GM19463 (cell line): ENCODE measurements around the gene ACBD4.
"Not testable (repeated sequence)": the region's sequence is repeated elsewhere in the genome, so short reads cannot be mapped to it uniquely, and the experiment has no call there.

Experiments
- ATAC-seq: cut with Tn5 transposase; IDR thresholded peaks from one replicate; pipeline ENCODE4 v1.9.1; 2021; ENCODE audit warnings: mild to moderate bottlenecking, moderate library complexity; ENCODE audit not compliant: unreplicated experiment

The ACBD4 gene

GRCh38 chr17:45117848-45118646 is 17.4 kb upstream of the ACBD4 start:
- ATAC-seq: no peak

GRCh38 chr17:45118691-45119090 is 16.8 kb upstream of the ACBD4 start:
- no peak for ATAC-seq

GRCh38 chr17:45119964-45120363 is 15.5 kb upstream of the ACBD4 start:
- ATAC-seq: no peak

GRCh38 chr17:45120558-45120957 is 14.9 kb upstream of the ACBD4 start:
- no peak for ATAC-seq

DNA sequence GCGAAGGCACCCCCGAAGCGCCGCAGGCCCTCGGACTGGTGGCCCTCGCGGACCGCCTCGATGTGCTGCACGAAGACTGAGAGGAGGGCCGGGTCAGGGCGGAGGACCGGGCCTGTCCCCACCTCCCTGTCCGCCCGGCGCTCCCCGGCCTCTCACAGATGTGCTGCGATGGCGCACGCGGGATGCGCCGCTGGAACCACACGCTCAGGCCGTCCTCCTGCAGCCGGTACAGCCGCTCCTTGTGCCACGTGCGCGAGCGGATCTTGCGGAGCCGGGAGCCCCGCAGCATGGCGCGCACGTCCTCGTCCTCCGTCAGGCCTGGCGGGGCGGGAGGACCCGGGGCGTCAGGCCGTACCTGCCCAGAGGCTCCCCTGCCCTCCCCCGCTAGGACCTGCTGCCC is 14.4 kb upstream of the ACBD4 start:
- no peak for ATAC-seq

DNA sequence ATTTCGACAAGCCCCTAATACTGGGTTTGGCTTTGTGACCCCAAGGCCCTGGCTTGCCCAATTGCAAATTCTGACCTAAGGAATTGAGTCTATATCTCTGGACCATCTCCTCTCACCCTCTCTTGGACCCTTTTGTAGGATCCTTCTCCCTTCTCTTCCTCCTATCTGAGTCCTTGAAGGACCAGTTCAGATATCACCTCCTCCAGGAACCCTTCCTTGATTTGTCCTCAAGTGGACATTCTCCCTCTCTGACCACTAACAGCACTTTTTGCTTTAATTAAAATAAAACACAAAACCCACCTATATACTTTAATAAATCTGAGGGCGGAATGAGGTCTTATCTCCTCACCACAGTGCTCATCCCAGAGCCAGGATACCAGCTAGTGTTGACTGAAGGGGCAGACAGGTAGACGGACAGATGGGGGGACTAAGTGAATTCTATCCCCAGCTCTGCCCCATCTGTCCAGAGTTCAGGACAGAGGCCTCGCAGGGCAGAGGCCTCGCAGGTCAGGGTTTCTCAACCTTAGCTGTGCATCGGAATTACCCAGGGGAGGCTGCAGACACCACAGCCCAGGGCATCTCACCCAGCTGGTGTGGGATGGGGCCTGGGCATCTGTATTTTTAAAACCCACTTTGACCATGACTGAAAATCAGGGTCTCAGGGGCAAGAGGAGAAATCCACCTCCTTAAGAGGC is 12.3 kb upstream of the ACBD4 start:
- ATAC-seq: no peak

GRCh38 chr17:45123930-45124796 is 11.3 kb upstream of the ACBD4 start:
- ATAC-seq: no peak

DNA sequence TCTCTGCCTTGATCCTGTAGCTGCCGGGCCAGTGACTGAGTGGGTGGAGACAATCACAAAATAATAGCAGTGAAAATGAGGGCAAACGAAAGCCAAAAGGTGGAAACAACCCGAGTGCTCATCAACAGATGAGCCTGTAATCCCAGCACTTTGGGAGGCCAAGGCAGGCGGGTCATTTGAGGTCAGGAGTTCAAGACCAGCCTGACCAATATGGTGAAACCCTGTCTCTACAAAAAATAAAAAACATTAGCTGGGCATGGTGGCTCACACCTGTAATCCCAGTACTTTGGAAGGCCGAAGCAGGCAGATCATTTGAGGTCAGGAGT is 10.7 kb upstream of the ACBD4 start:
- ATAC-seq: not testable (repeated sequence)

GRCh38 chr17:45125509-45125908 is 10.0 kb upstream of the ACBD4 start:
- ATAC-seq: no peak

- no peak for ATAC-seq
Observed at GRCh38 chr17:45127207-45127547, 8.3 kb upstream of the ACBD4 start.

DNA sequence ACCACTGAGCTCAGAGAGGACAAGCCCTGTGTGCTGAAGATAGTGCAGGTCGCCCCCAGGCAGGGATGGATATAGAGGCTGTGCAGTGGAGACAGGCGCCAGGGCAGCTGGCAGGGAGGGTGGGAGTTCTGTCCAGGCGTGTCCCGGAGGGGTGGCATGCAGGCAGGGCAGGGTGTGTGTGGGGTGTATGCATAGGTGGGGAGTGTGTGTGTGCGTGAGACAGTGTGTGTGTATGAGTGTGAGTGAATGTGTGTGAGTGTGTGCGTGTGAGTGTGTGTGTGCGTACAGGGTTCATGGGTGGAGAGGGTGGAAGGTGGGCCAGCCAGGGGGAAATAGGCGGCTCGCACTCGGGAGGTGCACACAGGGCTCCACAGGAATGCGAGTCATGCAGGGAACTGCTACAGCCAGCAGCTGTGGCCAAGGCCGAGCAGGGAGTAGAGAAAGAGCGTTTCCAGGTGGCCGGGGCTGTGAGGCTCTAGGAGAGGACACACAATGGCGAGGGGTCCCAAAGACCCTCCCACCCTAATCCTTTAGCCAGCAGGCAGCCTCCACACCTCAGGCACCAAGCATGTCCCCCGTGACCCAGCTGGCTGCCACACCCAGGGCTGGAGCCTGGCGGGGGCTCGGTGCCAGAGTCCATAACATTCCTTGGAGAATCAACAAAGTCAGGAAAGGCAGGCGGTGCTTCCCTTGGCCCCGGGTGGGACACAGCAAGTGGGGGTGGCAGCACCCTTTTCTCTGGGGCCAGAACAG is 7.8 kb upstream of the ACBD4 start:
- no peak for ATAC-seq

- no peak for ATAC-seq
Observed at GRCh38 chr17:45128331-45128730, 7.2 kb upstream of the ACBD4 start.

DNA sequence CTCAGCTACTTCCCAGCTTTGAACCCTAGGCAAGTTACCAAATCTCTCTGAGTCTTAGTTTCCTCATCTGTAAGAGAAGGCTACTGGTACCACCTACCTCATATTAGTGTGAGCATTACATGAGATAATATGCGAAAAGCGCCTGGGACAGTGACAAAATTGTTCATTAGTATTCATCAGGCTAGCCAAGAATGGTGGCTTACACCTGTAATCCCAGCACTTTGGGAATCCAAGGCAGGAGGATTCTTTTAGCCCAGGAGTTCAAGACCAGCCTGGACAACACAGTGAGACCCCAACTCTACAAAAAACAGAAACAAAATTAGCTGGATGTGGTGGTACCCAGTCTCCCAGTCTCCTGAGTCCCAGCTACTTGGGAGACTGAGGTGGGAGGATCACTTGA is 6.5 kb upstream of the ACBD4 start:
- no peak for ATAC-seq

DNA sequence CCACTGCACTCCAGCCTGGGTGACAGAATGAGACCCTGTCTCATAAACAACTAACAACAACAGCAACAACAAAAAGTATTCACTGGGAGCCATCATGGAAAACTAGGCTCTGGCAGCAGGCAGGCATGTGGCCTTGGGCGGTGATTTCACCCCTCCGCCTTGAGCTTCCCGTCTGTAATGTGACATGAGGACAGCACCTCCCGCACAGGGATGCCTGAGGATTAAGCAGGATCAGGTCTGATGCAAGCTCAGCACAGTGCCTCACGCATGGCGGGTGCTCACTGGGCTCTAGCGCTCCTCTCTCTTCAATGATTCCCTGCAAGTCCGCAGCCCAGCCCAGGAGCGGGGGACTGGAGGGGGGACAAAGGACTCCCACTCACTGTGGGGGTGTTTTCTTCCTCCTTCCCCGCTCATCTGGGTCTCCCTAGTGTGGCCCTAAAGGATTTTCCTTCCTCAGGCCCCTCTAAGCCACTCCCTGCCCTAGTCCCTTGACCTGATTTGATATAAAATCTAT is 6.0 kb upstream of the ACBD4 start:
- no peak for ATAC-seq

GRCh38 chr17:45129940-45130680 is 5.4 kb upstream of the ACBD4 start:
- ATAC-seq: no peak

- no peak for ATAC-seq
Observed at GRCh38 chr17:45130681-45131615, 4.5 kb upstream of the ACBD4 start.

DNA sequence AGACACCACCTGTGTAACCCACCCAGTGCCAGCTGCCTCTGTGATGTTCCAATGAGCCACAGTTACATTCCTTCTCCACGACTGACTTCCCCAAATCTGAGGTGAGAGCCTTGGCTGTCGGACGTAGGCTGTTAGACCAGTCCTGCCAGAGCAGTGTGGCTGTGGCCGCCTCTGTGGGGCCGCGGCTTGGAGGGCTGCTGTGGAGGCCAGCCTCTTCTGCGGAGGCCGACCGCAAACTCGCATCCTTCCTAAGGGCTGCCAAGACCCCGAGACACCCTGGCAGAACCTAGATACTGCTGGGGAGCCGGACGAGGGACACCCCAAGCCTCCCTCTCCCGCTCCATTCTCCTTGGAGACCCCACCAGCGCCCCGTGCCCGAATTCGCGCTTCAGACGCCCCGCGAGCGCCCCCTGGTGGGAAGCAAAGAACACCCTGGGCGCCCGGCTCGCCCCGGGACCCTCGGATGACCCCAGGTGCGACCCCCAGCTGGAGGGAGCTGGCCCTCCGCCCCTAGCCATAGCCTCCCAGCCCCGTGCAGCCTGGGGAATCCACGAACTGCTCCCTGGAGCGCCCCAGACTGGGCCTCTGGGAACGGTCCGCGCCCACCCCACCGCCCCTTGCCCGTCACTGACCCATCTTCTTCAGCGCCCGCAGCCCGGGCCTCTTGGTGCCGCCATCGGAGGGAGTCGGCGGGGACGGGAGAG is 3.7 kb upstream of the ACBD4 start:
- no peak for ATAC-seq

- ATAC-seq: no peak
Observed at GRCh38 chr17:45132320-45132571, 3.2 kb upstream of the ACBD4 start, which contains the start of gene PLCD3. PLCD3 (minus strand) TSS chr17:45132515; CDS start chr17:45132410, 105 bp downstream.
